Mucosa of stomach (tissue), 1 donor: ENCODE data around the gene IGFALS.

Experiments
- H3K27me3 ChIP-seq: one replicate; pipeline ENCODE4 v1.7.0; 2013; ENCODE audit warnings: mild to moderate bottlenecking, low read length; ENCODE audit not compliant: control insufficient read depth, insufficient read depth
- H3K36me3 ChIP-seq: one replicate; pipeline ENCODE4 v1.7.0; 2013; ENCODE audit warnings: low read length; ENCODE audit not compliant: control insufficient read depth, insufficient read depth
- H3K4me1 ChIP-seq: one replicate; pipeline ENCODE4 v1.7.0; 2013; ENCODE audit warnings: mild to moderate bottlenecking, low read length; ENCODE audit not compliant: control insufficient read depth, insufficient read depth
- H3K4me3 ChIP-seq: one replicate; pipeline ENCODE4 v1.7.0; 2013; ENCODE audit warnings: low read length
- H3K9ac ChIP-seq: one replicate; pipeline ENCODE4 v1.7.0; 2013; ENCODE audit warnings: mild to moderate bottlenecking, low read length, moderate library complexity
- H3K9me3 ChIP-seq: one replicate; pipeline ENCODE4 v1.7.0; 2013; ENCODE audit warnings: mild to moderate bottlenecking, low read length, moderate library complexity; ENCODE audit not compliant: control insufficient read depth
- donor health status: Pancreatic carcinoma.

Gene IGFALS

DNA sequence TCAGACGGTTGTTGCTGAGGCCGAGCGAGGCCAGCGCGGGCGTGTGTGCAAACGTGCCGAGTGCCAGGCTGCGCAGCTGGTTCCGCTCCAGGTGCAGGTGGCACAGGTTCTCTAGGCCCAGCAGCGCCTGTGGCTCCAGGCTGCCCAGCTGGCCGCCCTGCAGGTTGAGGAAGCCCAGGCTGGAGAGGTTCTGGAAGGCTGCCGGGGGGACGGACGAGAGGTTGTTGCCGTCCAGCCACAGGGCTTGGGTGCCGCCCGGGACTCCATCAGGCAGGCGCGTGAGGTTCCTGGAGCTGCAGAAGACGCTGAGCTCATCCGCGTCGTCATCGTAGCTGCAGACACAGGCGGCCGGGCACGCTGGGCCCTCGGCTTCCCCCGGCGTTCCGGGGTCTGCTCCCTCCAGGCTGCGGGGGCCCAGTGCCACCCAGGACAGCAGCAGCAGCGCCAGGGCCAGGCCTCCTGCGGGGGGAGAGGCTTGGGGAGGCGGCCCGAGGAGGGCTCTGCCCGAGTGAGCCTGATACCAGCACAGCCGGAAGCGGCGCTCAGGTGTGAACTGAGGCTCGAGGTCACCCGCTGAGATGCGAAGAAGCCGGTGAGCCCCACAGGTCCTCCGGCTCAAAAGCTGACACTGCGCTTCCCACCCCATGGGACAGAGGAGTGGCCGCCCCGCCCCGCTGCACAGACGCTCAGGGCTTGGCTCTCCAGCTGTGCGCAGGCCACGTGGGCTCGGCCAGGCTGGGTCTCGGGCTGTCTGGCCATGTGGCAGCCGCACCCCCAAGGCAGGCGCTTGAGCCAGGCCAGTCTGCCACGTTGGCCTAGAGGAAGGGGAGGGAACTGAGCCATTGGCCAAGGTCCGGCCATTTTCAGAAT, 1.3 kb downstream of the IGFALS start:
- Histone ChIP-seq H3K36me3 (no peaks in the 10 kb centered on the region), H3K9me3 (no peaks in the 10 kb centered on the region), H3K27me3 (no peaks in the 10 kb centered on the region), H3K4me3 (no peak overlapping the region), H3K9ac (no peak overlapping the region), H3K4me1 (peaks cover 16% of the 10 kb centered on the region)

GRCh38 chr16:1791256-1791942, 2.1 kb downstream of the IGFALS start:
- no peak overlapping the region for H3K4me3 ChIP-seq
- H3K9ac ChIP-seq, result no peak overlapping the region
- no peaks in the 10 kb centered on the region for H3K27me3 ChIP-seq
- peaks cover 16% of the 10 kb centered on the region for H3K4me1 ChIP-seq
- H3K9me3 ChIP-seq, result no peaks in the 10 kb centered on the region
- no peaks in the 10 kb centered on the region for H3K36me3 ChIP-seq

GRCh38 chr16:1790611-1791255, 2.8 kb downstream of the IGFALS start:
- Histone ChIP-seq H3K36me3 (no peaks in the 10 kb centered on the region), H3K4me3 (no peak overlapping the region)

GRCh38 chr16:1790261-1790610, 3.3 kb downstream of the IGFALS start:
- H3K9ac ChIP-seq, result no peak overlapping the region
- H3K9me3 ChIP-seq, result no peaks in the 10 kb centered on the region
- H3K4me1 ChIP-seq, result peaks cover 16% of the 10 kb centered on the region
- H3K27me3 ChIP-seq, result no peaks in the 10 kb centered on the region
- H3K36me3 ChIP-seq, result no peaks in the 10 kb centered on the region
- H3K4me3 ChIP-seq, result no peak overlapping the region

More at GRCh38 chr16:1790611-1791255, 2.8 kb downstream of the IGFALS start:
- no peak overlapping the region for H3K9ac ChIP-seq
- no peaks in the 10 kb centered on the region for H3K9me3 ChIP-seq
- no peaks in the 10 kb centered on the region for H3K27me3 ChIP-seq
- peaks cover 16% of the 10 kb centered on the region for H3K4me1 ChIP-seq

DNA sequence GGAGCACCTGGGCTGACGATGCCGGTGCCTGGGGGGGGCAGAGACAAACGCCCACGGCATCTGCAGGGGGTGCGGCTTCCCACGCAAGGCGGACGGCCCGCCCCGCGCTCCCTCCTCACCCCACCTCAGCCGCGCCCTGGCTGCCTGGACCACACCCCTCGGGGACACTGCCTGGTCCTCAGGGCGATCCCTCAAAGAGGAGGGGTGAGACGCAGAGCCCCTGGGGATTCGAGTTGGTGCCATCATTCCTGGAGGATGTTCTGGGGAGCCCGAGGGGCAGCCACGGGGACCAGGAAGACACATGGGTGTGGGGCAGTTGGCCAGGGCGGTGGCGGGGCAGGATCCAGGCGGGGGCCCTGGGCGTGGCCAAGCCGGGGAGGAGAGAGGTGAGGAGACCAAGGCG, 3.9 kb downstream of the IGFALS start:
- Histone ChIP-seq H3K4me3 (no peak overlapping the region), H3K27me3 (no peaks in the 10 kb centered on the region), H3K9me3 (no peaks in the 10 kb centered on the region), H3K9ac (no peak overlapping the region), H3K4me1 (peaks cover 14% of the 10 kb centered on the region), H3K36me3 (no peaks in the 10 kb centered on the region)

DNA sequence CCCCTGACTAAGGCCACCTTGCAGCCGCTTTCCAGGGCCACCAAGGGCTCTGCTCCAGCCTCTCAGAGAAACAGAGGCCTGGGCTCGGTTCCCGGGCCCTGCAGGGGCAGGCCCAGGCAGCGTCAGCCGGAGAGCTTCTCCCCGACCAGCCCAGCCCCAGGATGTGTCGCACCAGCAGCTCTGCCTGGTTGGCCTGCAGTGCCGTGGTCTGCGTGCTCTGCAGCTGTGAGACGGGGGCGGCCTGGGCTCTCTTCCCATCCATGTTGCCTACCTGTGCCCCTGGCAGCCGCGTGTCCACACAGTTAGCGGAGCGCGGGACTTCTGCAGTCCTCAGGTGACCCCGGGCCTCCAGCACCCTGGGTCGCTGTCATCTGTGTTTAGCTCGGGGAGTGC, 4.8 kb downstream of the IGFALS start:
- Histone ChIP-seq H3K9ac (no peak overlapping the region), H3K4me1 (peaks cover 5% of the 10 kb centered on the region), H3K9me3 (no peaks in the 10 kb centered on the region), H3K27me3 (no peaks in the 10 kb centered on the region), H3K4me3 (no peak overlapping the region), H3K36me3 (no peaks in the 10 kb centered on the region)

GRCh38 chr16:1788095-1788707, 5.3 kb downstream of the IGFALS start:
- Histone ChIP-seq H3K4me3 (no peak overlapping the region), H3K4me1 (no peaks in the 10 kb centered on the region), H3K36me3 (no peaks in the 10 kb centered on the region), H3K27me3 (no peaks in the 10 kb centered on the region), H3K9ac (no peak overlapping the region), H3K9me3 (no peaks in the 10 kb centered on the region)

DNA sequence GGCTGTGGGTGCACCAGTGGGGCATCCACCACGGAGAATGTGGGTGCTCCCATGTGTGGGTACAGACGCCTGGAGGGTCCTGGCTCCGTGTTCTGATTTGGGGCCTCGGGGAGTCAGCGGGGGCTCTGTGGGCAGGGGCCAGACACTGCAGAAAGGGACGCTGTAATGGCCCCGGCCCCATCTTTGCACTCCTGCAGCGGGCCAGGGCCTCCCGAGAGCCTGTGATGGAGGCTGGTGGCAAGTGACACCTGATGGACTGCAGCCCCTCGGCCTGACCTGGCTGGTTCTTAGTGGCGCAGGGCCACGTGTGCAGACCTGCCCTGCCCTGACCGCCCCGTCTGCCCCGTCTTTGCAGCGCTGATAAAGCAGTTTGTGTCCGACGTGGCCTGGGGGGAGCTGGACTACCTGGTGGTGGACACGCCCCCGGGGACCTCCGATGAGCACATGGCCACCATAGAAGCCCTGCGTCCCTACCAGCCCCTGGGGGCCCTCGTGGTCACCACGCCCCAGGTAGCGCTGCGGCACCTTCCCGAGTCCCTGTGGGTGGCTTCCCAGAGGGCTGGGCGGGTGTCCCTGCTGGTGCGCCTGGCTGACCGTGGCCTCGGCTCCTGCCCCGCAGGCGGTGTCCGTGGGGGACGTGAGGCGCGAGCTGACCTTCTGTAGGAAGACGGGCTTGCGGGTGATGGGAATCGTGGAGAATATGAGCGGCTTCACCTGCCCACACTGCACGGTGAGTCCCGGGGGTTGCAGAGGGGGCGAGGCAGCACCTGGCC, 6.0 kb downstream of the IGFALS start:
- no peaks in the 10 kb centered on the region for H3K36me3 ChIP-seq
- no peaks in the 10 kb centered on the region for H3K9me3 ChIP-seq
- H3K4me3 ChIP-seq, result no peak overlapping the region
- H3K4me1 ChIP-seq, result no peaks in the 10 kb centered on the region
- H3K9ac ChIP-seq, result no peak overlapping the region
- H3K27me3 ChIP-seq, result no peaks in the 10 kb centered on the region

DNA sequence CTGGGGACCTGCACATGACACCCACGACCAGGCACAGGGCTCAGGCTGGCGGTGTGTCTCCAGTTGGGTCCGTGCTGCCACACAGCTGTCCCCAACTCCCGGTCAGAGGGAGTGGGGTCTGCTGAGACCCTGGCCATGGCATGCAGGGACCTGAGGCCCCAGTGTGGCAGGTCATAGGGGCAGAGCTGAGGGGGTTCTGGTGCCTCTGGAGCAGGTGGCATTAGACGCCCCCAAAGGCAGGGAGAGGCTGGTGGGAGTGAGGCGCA, 6.5 kb downstream of the IGFALS start:
- no peaks in the 10 kb centered on the region for H3K36me3 ChIP-seq
- no peaks in the 10 kb centered on the region for H3K27me3 ChIP-seq
- H3K9ac ChIP-seq, result no peak overlapping the region
- no peaks in the 10 kb centered on the region for H3K4me1 ChIP-seq
- no peaks in the 10 kb centered on the region for H3K9me3 ChIP-seq
- no peak overlapping the region for H3K4me3 ChIP-seq

DNA sequence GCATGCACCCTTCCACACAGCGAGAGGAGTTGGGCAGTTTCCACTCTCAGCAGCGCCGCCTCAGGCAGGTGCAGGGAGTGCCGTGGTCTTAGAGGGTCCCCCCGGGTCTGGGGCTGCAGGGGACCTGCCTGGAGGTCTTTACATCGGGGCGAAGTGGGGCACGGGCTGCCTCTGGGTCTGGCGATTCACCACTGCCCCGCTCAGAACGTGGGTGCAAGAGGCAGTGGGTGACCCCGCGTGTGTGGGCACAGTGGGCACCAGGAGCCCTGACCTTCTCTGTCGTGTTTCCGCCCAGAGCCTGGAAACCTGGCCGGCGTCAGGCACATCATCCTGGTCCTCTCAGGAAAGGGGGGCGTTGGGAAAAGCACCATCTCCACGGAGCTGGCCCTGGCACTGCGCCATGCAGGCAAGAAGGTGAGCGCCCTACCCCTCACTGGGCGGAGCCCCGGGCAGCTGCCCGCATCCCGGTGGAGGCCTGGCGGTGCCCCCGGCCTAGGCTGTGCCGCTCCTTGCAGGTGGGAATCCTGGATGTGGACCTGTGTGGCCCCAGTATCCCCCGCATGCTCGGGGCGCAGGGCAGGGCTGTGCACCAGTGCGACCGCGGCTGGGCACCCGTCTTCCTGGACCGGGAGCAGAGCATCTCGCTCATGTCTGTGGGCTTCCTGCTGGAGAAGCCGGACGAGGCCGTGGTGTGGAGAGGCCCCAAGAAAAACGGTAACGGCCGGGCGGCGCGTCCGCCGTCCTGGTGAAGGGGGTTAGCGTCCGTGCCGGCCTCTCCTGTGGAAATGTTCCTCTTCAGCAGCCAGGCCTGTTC, 7.1 kb downstream of the IGFALS start:
- Histone ChIP-seq H3K4me1 (peaks cover 4% of the 10 kb centered on the region), H3K36me3 (no peaks in the 10 kb centered on the region), H3K9me3 (no peaks in the 10 kb centered on the region), H3K27me3 (no peaks in the 10 kb centered on the region), H3K9ac (no peak overlapping the region), H3K4me3 (no peak overlapping the region)

DNA sequence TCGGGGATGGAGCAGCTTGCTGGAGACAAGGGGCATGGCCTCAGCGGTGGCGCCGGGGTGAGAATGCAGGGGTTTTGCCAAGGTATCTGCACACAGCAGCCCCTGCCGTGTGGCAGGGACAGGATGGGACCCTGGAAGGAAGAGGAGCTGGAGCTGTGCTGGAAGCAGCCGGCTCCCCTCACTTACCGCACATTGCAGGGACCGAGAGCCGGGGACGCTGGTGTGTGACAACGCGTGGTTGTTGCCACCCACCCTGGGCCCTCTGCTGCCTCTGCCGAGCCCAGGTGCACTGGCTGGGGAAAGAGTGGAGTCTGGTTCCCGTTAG, 7.7 kb downstream of the IGFALS start:
- Histone ChIP-seq H3K4me3 (no peak overlapping the region), H3K27me3 (no peaks in the 10 kb centered on the region), H3K9me3 (no peaks in the 10 kb centered on the region), H3K36me3 (no peaks in the 10 kb centered on the region), H3K9ac (no peak overlapping the region), H3K4me1 (peaks cover 9% of the 10 kb centered on the region)
